SK-N-SH (cell line): ENCODE measurements around the gene CALHM5. TPM values are rescaled to one million over a fixed set of nuclear protein-coding genes. Genes with fewer than 3 reads are reported as not detected.

Experiments used
- CTCF ChIA-PET: fragments of 300-600, 350-600 bp; formaldehyde crosslinking; extraction: SDS; loops from one replicate; lab custom pipeline; 2021; lab: Yijun Ruan, JAX
- POLR2A ChIA-PET: fragments of 350-600 bp; sonication (Branson Sonifier 250); formaldehyde crosslinking; extraction: SDS; loops from one replicate; lab custom pipeline; 2020; ENCODE audit warnings: antibody characterized with exemption, inconsistent platforms; lab: Yijun Ruan, JAX
- DNase-seq: peaks from one replicate; pipeline ENCODE4 v3.0.0; 2012
- H2AFZ ChIP-seq: fragments of 200-600 bp; sonication (generic); 2 replicates; pipeline ENCODE4 v1.8.1; 2016; ENCODE audit warnings: antibody characterized with exemption, mild to moderate bottlenecking, low read depth
- H3F3A ChIP-seq: fragments of 200-600 bp; sonication (generic); replicated peaks from 2 replicates; pipeline ENCODE3; 2016; ENCODE audit warnings: antibody characterized with exemption, mild to moderate bottlenecking; ENCODE audit not compliant: insufficient read depth
- H3K27ac ChIP-seq, 2 experiments: fragments of 200-500 bp in 1 of 2; fragments of 200-600 bp in 1 of 2; sonication (Bioruptor generic) in 1 of 2; sonication (generic), shearing (Covaris generic) in 1 of 2; 2 replicates each; pipeline versions ENCODE4 v1.5.1 to v1.6.1; 2014 to 2016; ENCODE audit warnings: low read depth in 2 of 2, inconsistent platforms in 1 of 2, low read length in 1 of 2, mild to moderate bottlenecking in 1 of 2, mixed read lengths in 1 of 2
- H3K27me3 ChIP-seq: fragments of 200-600 bp; sonication (generic), shearing (Covaris generic); 2 replicates; pipeline ENCODE4 v1.6.1; 2016; ENCODE audit warnings: mixed run types; ENCODE audit not compliant: insufficient read depth
- H3K36me3 ChIP-seq, 2 experiments: fragments of 200-500 bp in 1 of 2; fragments of 200-600 bp in 1 of 2; sonication (Bioruptor generic) in 1 of 2; sonication (generic) in 1 of 2; replicated peaks in 1 of 2; 2 replicates each; pipeline versions ENCODE3 to v1.5.1; 2014 to 2016; ENCODE audit warnings: low read length in 1 of 2, mild to moderate bottlenecking in 1 of 2; ENCODE audit not compliant: insufficient read depth in 2 of 2, control insufficient read depth in 1 of 2
- H3K4me1 ChIP-seq, 2 experiments: fragments of 200-500 bp in 1 of 2; fragments of 200-600 bp in 1 of 2; sonication (Bioruptor generic) in 1 of 2; sonication (generic), shearing (Covaris generic) in 1 of 2; 2 replicates each; pipeline versions ENCODE4 v1.5.1 to v1.6.1; 2014 to 2016; ENCODE audit warnings: low read depth in 1 of 2, low read length in 1 of 2, mixed run types in 1 of 2; ENCODE audit not compliant: insufficient read depth in 2 of 2, control insufficient read depth in 1 of 2
- H3K4me2 ChIP-seq: fragments of 200-600 bp; sonication (generic), shearing (Covaris generic); 2 replicates; pipeline ENCODE4 v1.6.1; 2017; ENCODE audit warnings: mixed run types
- H3K4me3 ChIP-seq, 2 experiments: fragments of 200-500 bp in 1 of 2; fragments of 200-600 bp in 1 of 2; sonication (Bioruptor generic) in 1 of 2; sonication (generic), shearing (Covaris generic) in 1 of 2; 2 replicates each; pipeline versions ENCODE4 v1.5.1 to v1.8.1; 2014 to 2016; ENCODE audit warnings: low read depth in 2 of 2, inconsistent platforms in 1 of 2, low read length in 1 of 2, mild to moderate bottlenecking in 1 of 2, mixed read lengths in 1 of 2, moderate library complexity in 1 of 2
- H3K79me2 ChIP-seq: fragments of 200-600 bp; sonication (generic); 2 replicates; pipeline ENCODE4 v1.8.1; 2017; ENCODE audit warnings: mild to moderate bottlenecking; ENCODE audit not compliant: insufficient read depth
- H3K9ac ChIP-seq: fragments of 200-600 bp; sonication (generic); 2 replicates; pipeline ENCODE4 v1.6.1; 2017; ENCODE audit warnings: mixed run types
- H3K9me2 ChIP-seq: fragments of 200-600 bp; sonication (generic); 2 replicates; pipeline ENCODE4 v1.6.1; 2017; ENCODE audit warnings: mixed run types
- H3K9me3 ChIP-seq: fragments of 200-600 bp; sonication (generic); 2 replicates; pipeline ENCODE4 v1.6.1; 2017; ENCODE audit warnings: mixed run types, mild to moderate bottlenecking, moderate library complexity
- H4K20me1 ChIP-seq: fragments of 200-600 bp; sonication (generic); 2 replicates; pipeline ENCODE4 v1.6.1; 2017; ENCODE audit warnings: mild to moderate bottlenecking, mixed run types; ENCODE audit not compliant: insufficient read depth
- CHD2 ChIP-seq: fragments of 150-350 bp; IDR thresholded peaks from 2 replicates; pipeline ENCODE4 v1.6.1; 2018; ENCODE audit warnings: low read length; ENCODE audit not compliant: partially characterized antibody
- ELF1 ChIP-seq: IDR thresholded peaks from 2 replicates; pipeline ENCODE4 v1.4.0; 2012
- EZH2phosphoT487 ChIP-seq: fragments of 200-600 bp; sonication (generic); IDR thresholded peaks from 2 replicates; pipeline ENCODE4 v1.6.1; 2017; ENCODE audit warnings: low read depth, mixed run types, mild to moderate bottlenecking, antibody characterized with exemption, moderate library complexity, borderline replicate concordance
- FOXJ3 ChIP-seq: sonication (generic); formaldehyde crosslinking; IDR thresholded peaks from 2 replicates; pipeline ENCODE4 v1.5.1; 2020; ENCODE audit warnings: mild to moderate bottlenecking, missing genetic modification reagents
- JUND ChIP-seq: IDR thresholded peaks from 2 replicates; pipeline ENCODE4 v1.4.0; 2012
- MEF2A ChIP-seq: IDR thresholded peaks from 2 replicates; pipeline ENCODE4 v1.4.0; 2012; ENCODE audit warnings: low read depth, borderline replicate concordance
- NFIC ChIP-seq: IDR thresholded peaks from 2 replicates; pipeline ENCODE4 v1.4.0; 2012; ENCODE audit warnings: borderline replicate concordance
- PBX3 ChIP-seq: IDR thresholded peaks from 2 replicates; pipeline ENCODE4; 2012
- POLR2AphosphoS5 ChIP-seq: IDR thresholded peaks from 2 replicates; pipeline ENCODE4 v1.6.1; 2012; ENCODE audit warnings: low read depth, low read length
- RAD21 ChIP-seq: IDR thresholded peaks from 2 replicates; pipeline ENCODE4 v1.6.1; 2012; ENCODE audit warnings: mild to moderate bottlenecking, low read length
- RCOR1 ChIP-seq: fragments of 150-350 bp; IDR thresholded peaks from 2 replicates; pipeline ENCODE4 v1.6.1; 2017; ENCODE audit warnings: antibody characterized with exemption, low read length
- REST ChIP-seq: IDR thresholded peaks from 2 replicates; pipeline ENCODE4 v1.6.1; 2012; ENCODE audit warnings: mild to moderate bottlenecking, low read depth, low read length, moderate library complexity
- RFX5 ChIP-seq: IDR thresholded peaks from 2 replicates; pipeline ENCODE4 v1.6.1; 2012; ENCODE audit warnings: mild to moderate bottlenecking, improper control_type of control experiment, low read length
- RXRA ChIP-seq: IDR thresholded peaks from 2 replicates; pipeline ENCODE4 v1.4.0; 2012; ENCODE audit warnings: low read depth, mild to moderate bottlenecking, borderline replicate concordance
- TCF12 ChIP-seq: IDR thresholded peaks from 2 replicates; pipeline ENCODE4 v1.4.0; 2012
- YY1 ChIP-seq: IDR thresholded peaks from 2 replicates; pipeline ENCODE4 v1.4.0; 2012; ENCODE audit warnings: low read depth, mild to moderate bottlenecking
- ZBTB33 ChIP-seq: IDR thresholded peaks from 2 replicates; pipeline ENCODE4 v1.4.0; 2012; ENCODE audit warnings: low read depth, borderline replicate concordance
- WGBS: methylation state at CpG from one replicate; pipeline ENCODE4 v1.1.6; 2017; ENCODE audit warnings: low lambda C conversion rate; 5-methylcytosine and 5-hydroxymethylcytosine counted together
- polyA plus RNA-seq, 3 experiments: library from polyadenylated mRNA; depleted of rRNA; stranded (reverse); fragments of >200 nt; gene quantifications; 2 replicates each; pipeline ENCODE4 v1.2.3, GENCODE V29; 2012
- TF ChIP-seq, protein P1 (sequence below): IDR thresholded peaks from 2 replicates; pipeline ENCODE4 v1.4.0; 2012; ENCODE audit warnings: low read depth

Gene CALHM5
- polyA plus RNA-seq, 1 of the 3 experiments (the other 2 are of a cell fraction) = 0.38 TPM

- H2AFZ ChIP-seq = no peak overlapping the region
- no peak overlapping the region for H3K27ac ChIP-seq
- H4K20me1 ChIP-seq = no peaks in the 10 kb centered on the region
- CTCF ChIA-PET = interaction anchor here (0.8 to 4.9 kb wide), 10 partner anchors 19 to 447 kb away, joined by 3 to 38 read pairs (median 4); partner anchors contain the start of genes CALHM5 and TSPYL1
- H3F3A ChIP-seq = peaks cover 12% of the 10 kb centered on the region
- peaks cover 2 to 15% of the 10 kb centered on the region in 2 experiments; a peak in 3 of 4 replicates for H3K4me1 ChIP-seq
- no peaks in the 10 kb centered on the region for H3K9me3 ChIP-seq
- H3K4me2 ChIP-seq = no peak overlapping the region
- no peaks in the 10 kb centered on the region for H3K36me3 ChIP-seq
- H3K27me3 ChIP-seq = no peaks in the 10 kb centered on the region
- WGBS = 91% methylated on average over 3 of the region's 3 CpGs
- H3K9me2 ChIP-seq = no peaks in the 10 kb centered on the region
- H3K4me3 ChIP-seq = no peak overlapping the region
- DNase-seq = no peak
- POLR2A ChIA-PET = interaction anchor here (0.6 to 0.7 kb wide), 2 partner anchors 8 to 20 kb away, joined by 3 read pairs; no protein-coding TSS in a partner anchor
- H3K79me2 ChIP-seq = no peaks in the 10 kb centered on the region
- TF ChIP-seq POLR2AphosphoS5 (no peak), TCF12 (no peak), RXRA (no peak), EZH2phosphoT487 (no peak), JUND (no peak), CHD2 (no peak), FOXJ3 (no peak), RFX5 (no peak), NFIC (no peak), RAD21 (no peak), REST (no peak), PBX3 (no peak), MEF2A (no peak), ZBTB33 (no peak), YY1 (no peak), RCOR1 (no peak), ELF1 (no peak)
- TF ChIP-seq, protein P1, sequence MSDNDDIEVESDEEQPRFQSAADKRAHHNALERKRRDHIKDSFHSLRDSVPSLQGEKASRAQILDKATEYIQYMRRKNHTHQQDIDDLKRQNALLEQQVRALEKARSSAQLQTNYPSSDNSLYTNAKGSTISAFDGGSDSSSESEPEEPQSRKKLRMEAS = no peak
- TF ChIP-seq, all 33 proteins: peak for 0
- H3K9ac ChIP-seq = no peak overlapping the region
These were observed 51.2 kb downstream of the CALHM5 start for GRCh38 chr6:116562614-116563013.
